COLO668 (cell line): Measurements from ENCODE around the gene C16orf87.

Experiments used
- DNase-seq: peaks from one replicate; lab custom pipeline; 2025; ENCODE audit not compliant: unreplicated experiment; lab: John Stamatoyannopoulos, UW

The C16orf87 gene

GRCh38 chr16:46757339-46758050, 73.5 kb downstream of the C16orf87 start:
- DNase-seq = peak; percentile 79

- DNase-seq = no peak
These were observed 74.2 kb downstream of the C16orf87 start for GRCh38 chr16:46756772-46757171.

GRCh38 chr16:46753015-46753414, 78.0 kb downstream of the C16orf87 start:
- no peak for DNase-seq

- DNase-seq = no peak
These were observed 79.6 kb downstream of the C16orf87 start for GRCh38 chr16:46751381-46751780.

GRCh38 chr16:46748775-46749705, 81.9 kb downstream of the C16orf87 start:
- peak; percentile 90 for DNase-seq

GRCh38 chr16:46747777-46748651, 83.0 kb downstream of the C16orf87 start, which contains the start of gene MYLK3:
TSS of gene MYLK3 (minus strand) at chr16:46748344. CDS start at chr16:46748193, 151 bp downstream.
- no peak for DNase-seq

- DNase-seq = no peak
These were observed 83.9 kb downstream of the C16orf87 start for GRCh38 chr16:46746821-46747776.
